Measurements from ENCODE around the gene UBE2Q1. TPM values are rescaled to one million over a fixed set of nuclear protein-coding genes. Genes with fewer than 3 reads are reported as not detected.

UBE2Q1 gene
- total and polyA plus RNA-seq, 10 of the 15 experiments (the other 5 are each of a cell fraction or from before 2014, with no cell fraction given) = 3.9 to 82.6 (median 24.1) TPM

DNA sequence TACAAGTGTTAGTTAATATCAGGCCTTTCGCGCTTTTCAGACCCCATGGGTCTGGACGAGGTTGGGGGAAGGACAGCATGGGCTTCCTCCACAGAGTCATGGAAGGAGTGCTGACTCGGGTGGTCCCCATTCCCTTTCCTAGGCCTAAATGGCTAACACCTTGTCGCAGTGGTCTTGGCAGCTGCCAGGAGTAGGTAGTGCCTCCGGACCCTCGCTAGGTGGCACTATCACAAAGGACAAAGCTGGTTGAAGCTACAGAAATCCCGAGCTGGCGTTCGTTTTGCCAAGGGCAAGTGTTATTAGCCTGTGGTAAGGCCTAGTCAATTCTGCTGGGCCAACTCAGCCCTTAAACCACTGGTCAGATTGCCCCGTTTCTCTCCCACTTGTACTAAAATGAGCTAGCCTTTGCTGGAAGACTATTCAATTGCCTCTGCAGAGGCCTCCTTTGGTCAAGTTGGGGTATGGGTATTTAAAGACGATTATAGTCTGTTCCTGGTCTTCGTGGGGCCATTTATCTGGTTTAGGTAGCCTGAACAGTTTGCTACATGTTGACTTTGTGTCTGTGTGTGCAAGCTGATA lies 1.1 kb upstream of the UBE2Q1 start (continued):
- TF ChIP-seq, protein P1, sequence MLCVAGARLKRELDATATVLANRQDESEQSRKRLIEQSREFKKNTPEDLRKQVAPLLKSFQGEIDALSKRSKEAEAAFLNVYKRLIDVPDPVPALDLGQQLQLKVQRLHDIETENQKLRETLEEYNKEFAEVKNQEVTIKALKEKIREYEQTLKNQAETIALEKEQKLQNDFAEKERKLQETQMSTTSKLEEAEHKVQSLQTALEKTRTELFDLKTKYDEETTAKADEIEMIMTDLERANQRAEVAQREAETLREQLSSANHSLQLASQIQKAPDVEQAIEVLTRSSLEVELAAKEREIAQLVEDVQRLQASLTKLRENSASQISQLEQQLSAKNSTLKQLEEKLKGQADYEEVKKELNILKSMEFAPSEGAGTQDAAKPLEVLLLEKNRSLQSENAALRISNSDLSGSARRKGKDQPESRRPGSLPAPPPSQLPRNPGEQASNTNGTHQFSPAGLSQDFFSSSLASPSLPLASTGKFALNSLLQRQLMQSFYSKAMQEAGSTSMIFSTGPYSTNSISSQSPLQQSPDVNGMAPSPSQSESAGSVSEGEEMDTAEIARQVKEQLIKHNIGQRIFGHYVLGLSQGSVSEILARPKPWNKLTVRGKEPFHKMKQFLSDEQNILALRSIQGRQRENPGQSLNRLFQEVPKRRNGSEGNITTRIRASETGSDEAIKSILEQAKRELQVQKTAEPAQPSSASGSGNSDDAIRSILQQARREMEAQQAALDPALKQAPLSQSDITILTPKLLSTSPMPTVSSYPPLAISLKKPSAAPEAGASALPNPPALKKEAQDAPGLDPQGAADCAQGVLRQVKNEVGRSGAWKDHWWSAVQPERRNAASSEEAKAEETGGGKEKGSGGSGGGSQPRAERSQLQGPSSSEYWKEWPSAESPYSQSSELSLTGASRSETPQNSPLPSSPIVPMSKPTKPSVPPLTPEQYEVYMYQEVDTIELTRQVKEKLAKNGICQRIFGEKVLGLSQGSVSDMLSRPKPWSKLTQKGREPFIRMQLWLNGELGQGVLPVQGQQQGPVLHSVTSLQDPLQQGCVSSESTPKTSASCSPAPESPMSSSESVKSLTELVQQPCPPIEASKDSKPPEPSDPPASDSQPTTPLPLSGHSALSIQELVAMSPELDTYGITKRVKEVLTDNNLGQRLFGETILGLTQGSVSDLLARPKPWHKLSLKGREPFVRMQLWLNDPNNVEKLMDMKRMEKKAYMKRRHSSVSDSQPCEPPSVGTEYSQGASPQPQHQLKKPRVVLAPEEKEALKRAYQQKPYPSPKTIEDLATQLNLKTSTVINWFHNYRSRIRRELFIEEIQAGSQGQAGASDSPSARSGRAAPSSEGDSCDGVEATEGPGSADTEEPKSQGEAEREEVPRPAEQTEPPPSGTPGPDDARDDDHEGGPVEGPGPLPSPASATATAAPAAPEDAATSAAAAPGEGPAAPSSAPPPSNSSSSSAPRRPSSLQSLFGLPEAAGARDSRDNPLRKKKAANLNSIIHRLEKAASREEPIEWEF (IDR thresholded peaks at IDR 0.05; ENCODE audit: insufficient replicate concordance, low read depth, low read length) = no peak
- TF ChIP-seq ZNF207 (IDR thresholded peaks at IDR 0.05; ENCODE audit: borderline replicate concordance) (peak; percentile 20; the same call in 1 of the 2 replicates), EGR1 (IDR thresholded peaks at IDR 0.05; ENCODE audit: borderline replicate concordance in 1 of 2, low read depth in 2 of 2, low read length in 2 of 2) (no peak), RUNX3 (IDR thresholded peaks at IDR 0.05; ENCODE audit: low read length) (peak; percentile 51), POLR2AphosphoS5 (IDR thresholded peaks at IDR 0.05; ENCODE audit: low read length) (no peak), SMC3 (IDR thresholded peaks at IDR 0.05; ENCODE audit: borderline replicate concordance, low read length) (peak; percentile 86), SP1 (IDR thresholded peaks at IDR 0.05; ENCODE audit: low read depth, low read length) (no peak), TCF12 (IDR thresholded peaks at IDR 0.05; ENCODE audit: low read depth, low read length) (peak; percentile 68; the same call in 1 of the 2 replicates), HDGF (IDR thresholded peaks at IDR 0.05) (peak; percentile 54; the same call in 1 of the 2 replicates), NBN (IDR thresholded peaks at IDR 0.05) (0 out of 2 replicates have a peak, but pooled peaks have one; percentile 11), JUNB (IDR thresholded peaks at IDR 0.05) (no peak), POU2F2 (IDR thresholded peaks at IDR 0.05; ENCODE audit: borderline replicate concordance, low read depth, low read length) (peak; percentile 31; the same call in 1 of the 3 replicates), IKZF2 (IDR thresholded peaks at IDR 0.05) (peak in 1 of 2 experiments; percentile 10; a peak in 1 of 4 replicates), BHLHE40 (IDR thresholded peaks at IDR 0.05; ENCODE audit: borderline replicate concordance in 1 of 2, low read depth in 2 of 2, low read length in 1 of 2) (peak in 1 of 2 experiments; percentile 39; a peak in 1 of 4 replicates)
- TF ChIP-seq, protein P2, sequence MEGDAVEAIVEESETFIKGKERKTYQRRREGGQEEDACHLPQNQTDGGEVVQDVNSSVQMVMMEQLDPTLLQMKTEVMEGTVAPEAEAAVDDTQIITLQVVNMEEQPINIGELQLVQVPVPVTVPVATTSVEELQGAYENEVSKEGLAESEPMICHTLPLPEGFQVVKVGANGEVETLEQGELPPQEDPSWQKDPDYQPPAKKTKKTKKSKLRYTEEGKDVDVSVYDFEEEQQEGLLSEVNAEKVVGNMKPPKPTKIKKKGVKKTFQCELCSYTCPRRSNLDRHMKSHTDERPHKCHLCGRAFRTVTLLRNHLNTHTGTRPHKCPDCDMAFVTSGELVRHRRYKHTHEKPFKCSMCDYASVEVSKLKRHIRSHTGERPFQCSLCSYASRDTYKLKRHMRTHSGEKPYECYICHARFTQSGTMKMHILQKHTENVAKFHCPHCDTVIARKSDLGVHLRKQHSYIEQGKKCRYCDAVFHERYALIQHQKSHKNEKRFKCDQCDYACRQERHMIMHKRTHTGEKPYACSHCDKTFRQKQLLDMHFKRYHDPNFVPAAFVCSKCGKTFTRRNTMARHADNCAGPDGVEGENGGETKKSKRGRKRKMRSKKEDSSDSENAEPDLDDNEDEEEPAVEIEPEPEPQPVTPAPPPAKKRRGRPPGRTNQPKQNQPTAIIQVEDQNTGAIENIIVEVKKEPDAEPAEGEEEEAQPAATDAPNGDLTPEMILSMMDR (IDR thresholded peaks at IDR 0.05 in 2 of 3, conservative IDR thresholded peaks at IDR 0.05 in 1 of 3; ENCODE audit: control insufficient read depth in 2 of 3, extremely low read depth in 1 of 3, insufficient read depth in 1 of 3, low read depth in 3 of 3, low read length in 3 of 3) = peak; percentile 94 to 96 (median 96)

Measured in GM12878 (cell line).